Subcutaneous adipose tissue (tissue), 4 donors: ENCODE data around the gene NFATC2. TPM values are rescaled to one million over a fixed set of nuclear protein-coding genes. Genes with fewer than 3 reads are reported as not detected.

Experiments
- total RNA-seq, 4 donors: library from RNA; depleted of rRNA; stranded (reverse); fragments of >200 nt; gene quantifications; one replicate each; pipeline ENCODE4 v1.1.0, GENCODE V29; 2016
- TF ChIP-seq, protein P1 (sequence below): fragments of 450-650 bp; IDR thresholded peaks from one replicate; pipeline ENCODE4 v1.5.1; 2016; ENCODE audit warnings: low read depth, mild to moderate bottlenecking, control low read depth, antibody characterized with exemption, moderate library complexity

Gene NFATC2
- total RNA-seq, 4 donors from 2014 or later = 2.3 to 7.5 (median 5.8) TPM

- TF ChIP-seq, protein P1, sequence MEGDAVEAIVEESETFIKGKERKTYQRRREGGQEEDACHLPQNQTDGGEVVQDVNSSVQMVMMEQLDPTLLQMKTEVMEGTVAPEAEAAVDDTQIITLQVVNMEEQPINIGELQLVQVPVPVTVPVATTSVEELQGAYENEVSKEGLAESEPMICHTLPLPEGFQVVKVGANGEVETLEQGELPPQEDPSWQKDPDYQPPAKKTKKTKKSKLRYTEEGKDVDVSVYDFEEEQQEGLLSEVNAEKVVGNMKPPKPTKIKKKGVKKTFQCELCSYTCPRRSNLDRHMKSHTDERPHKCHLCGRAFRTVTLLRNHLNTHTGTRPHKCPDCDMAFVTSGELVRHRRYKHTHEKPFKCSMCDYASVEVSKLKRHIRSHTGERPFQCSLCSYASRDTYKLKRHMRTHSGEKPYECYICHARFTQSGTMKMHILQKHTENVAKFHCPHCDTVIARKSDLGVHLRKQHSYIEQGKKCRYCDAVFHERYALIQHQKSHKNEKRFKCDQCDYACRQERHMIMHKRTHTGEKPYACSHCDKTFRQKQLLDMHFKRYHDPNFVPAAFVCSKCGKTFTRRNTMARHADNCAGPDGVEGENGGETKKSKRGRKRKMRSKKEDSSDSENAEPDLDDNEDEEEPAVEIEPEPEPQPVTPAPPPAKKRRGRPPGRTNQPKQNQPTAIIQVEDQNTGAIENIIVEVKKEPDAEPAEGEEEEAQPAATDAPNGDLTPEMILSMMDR = no peak
Observed at GRCh38 chr20:51402201-51402600, 140.3 kb downstream of the NFATC2 start.

- TF ChIP-seq, protein P1 = no peak
Observed at GRCh38 chr20:51401496-51401895, 141.0 kb downstream of the NFATC2 start.

- TF ChIP-seq, protein P1 = no peak
Observed at GRCh38 chr20:51400051-51400926, 142.2 kb downstream of the NFATC2 start.

DNA sequence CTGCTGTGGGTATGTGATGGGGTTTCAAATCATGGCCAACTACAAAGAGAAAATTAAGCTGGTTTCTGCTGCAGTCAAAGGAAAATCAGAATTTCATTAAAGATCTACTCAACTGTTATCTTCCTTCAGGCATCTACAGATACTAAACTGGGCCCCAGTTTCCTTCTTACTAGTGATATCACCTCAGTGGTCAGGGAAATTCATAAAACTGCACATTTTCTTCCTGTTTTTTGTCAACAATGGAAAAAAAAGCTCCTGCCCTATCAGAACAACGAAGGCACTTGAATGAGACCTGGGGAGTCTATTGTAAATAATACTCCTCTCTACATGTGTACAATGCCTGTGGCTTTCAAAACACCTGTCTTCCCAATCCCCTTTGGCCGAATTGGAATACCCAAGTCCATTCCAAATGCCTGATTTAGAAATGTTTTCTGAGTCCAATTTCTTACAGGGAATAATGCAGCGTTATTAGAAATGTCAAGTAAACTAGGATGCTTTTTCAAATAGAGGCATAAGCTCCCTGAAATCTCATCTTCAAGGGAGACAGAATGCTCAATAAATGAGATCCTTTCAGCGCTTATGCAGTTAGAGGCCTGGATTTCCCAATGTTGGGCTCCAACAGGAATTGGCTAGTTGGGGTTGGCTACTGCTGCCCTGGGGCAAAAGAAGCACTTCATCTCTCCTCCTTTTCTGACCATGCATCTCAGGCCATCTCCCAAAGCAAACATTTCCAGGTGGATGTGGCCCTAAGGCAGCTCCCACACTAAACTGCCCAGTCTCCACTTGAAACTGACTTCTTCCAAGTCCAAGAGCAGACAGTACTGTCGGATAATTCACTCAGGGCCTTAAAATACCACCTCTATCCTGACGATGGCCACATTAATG, 143.3 kb downstream of the NFATC2 start:
- TF ChIP-seq, protein P1 = no peak

- TF ChIP-seq, protein P1 = no peak
Observed at GRCh38 chr20:51398552-51398951, 144.0 kb downstream of the NFATC2 start.

DNA sequence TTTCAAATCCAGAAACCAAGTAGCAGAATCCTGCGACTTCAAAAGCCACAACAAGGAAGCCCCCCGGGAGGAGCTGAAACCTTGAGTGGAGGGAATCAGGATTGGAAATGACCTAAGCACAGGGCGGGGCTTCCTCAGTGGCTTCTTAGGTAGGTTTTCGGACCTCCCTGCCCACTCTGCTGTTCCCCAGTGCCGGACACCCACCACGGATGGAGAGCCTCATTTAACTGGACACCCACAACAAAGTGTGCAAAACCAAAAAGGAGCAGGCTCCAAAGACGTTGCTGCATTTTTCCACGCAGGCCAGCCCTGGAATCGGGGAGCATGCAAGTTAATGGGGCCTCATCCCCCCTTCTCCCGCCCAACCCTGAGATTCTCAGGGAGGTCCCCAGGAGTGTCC, 144.4 kb downstream of the NFATC2 start:
- TF ChIP-seq, protein P1 = no peak

DNA sequence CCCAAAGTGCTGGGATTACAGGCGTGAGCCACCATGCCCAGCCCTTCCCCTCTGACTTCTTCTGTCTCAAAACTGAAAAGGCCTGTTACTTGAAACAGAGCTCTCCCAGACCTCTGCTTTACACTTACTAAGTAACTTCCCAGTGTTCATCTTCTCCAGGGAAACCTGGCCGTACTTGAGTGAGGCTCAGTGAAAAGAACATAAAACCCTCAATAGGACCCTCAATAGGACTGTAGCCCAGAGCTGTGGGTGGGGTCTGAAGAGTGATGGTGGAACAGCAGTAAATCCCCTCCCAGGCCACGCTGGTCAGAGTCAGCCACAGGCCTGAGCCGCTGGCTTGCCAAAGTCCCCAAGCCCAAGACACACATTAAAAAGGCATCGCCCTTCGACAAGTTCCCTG, 145.4 kb downstream of the NFATC2 start:
- TF ChIP-seq, protein P1 = no peak
